NCI-H1105 treated with DMSO at 0.1 percent for 48 hours (cell line): Measurements from ENCODE around the gene TAOK3.

Experiments
- DNase-seq: peaks from one replicate; lab custom pipeline; 2025; lab: John Stamatoyannopoulos, UW

Gene TAOK3

GRCh38 chr12:118206107-118206412 is 166.6 kb downstream of the TAOK3 start:
- DNase-seq, result no peak

- no peak for DNase-seq
These were observed 178.7 kb downstream of the TAOK3 start for GRCh38 chr12:118193958-118194357.

- no peak for DNase-seq
These were observed 179.2 kb downstream of the TAOK3 start for GRCh38 chr12:118193477-118193876.

GRCh38 chr12:118190266-118190665 is 182.4 kb downstream of the TAOK3 start:
- no peak for DNase-seq

- no peak for DNase-seq
These were observed 182.9 kb downstream of the TAOK3 start for GRCh38 chr12:118189741-118190191.

GRCh38 chr12:118188690-118189371 is 183.9 kb downstream of the TAOK3 start:
- DNase-seq, result no peak

GRCh38 chr12:118187751-118188435 is 184.8 kb downstream of the TAOK3 start:
- no peak for DNase-seq

- DNase-seq, result no peak
These were observed 186.9 kb downstream of the TAOK3 start for GRCh38 chr12:118185602-118186397.

- DNase-seq, result no peak
These were observed 189.0 kb downstream of the TAOK3 start for GRCh38 chr12:118183711-118184110.

GRCh38 chr12:118183155-118183554 is 189.6 kb downstream of the TAOK3 start:
- DNase-seq, result no peak

- no peak for DNase-seq
These were observed 196.8 kb downstream of the TAOK3 start for GRCh38 chr12:118175823-118176447.

GRCh38 chr12:118166946-118167345 is 205.8 kb downstream of the TAOK3 start:
- DNase-seq, result no peak

- peak; percentile 20 for DNase-seq
These were observed 207.8 kb downstream of the TAOK3 start for GRCh38 chr12:118164798-118165486.

GRCh38 chr12:118160536-118160935 is 212.2 kb downstream of the TAOK3 start:
- DNase-seq, result no peak

- DNase-seq, result no peak
These were observed 221.0 kb downstream of the TAOK3 start for GRCh38 chr12:118151755-118152154.

GRCh38 chr12:118150625-118151024 is 222.1 kb downstream of the TAOK3 start:
- DNase-seq, result no peak

GRCh38 chr12:118148287-118148686 is 224.4 kb downstream of the TAOK3 start:
- DNase-seq, result no peak

GRCh38 chr12:118145798-118146156 is 226.9 kb downstream of the TAOK3 start:
- no peak for DNase-seq

- no peak for DNase-seq
These were observed 227.5 kb downstream of the TAOK3 start for GRCh38 chr12:118145113-118145797.

- no peak for DNase-seq
These were observed 228.2 kb downstream of the TAOK3 start for GRCh38 chr12:118144499-118144898.

- no peak for DNase-seq
These were observed 231.9 kb downstream of the TAOK3 start for GRCh38 chr12:118140825-118141224.
